HUDEP-2 (cell line): Measurements from ENCODE around the gene MIOX.
"Not testable (repeated sequence)": the region's sequence is repeated elsewhere in the genome, so short reads cannot be mapped to it uniquely, and the experiment has no call there.

Experiments used
- DNase-seq, 76 experiments: peaks; one replicate each; lab custom pipeline; 2025; ENCODE audit not compliant: unreplicated experiment in 76 of 76; lab: John Stamatoyannopoulos, UW

The MIOX gene

DNA sequence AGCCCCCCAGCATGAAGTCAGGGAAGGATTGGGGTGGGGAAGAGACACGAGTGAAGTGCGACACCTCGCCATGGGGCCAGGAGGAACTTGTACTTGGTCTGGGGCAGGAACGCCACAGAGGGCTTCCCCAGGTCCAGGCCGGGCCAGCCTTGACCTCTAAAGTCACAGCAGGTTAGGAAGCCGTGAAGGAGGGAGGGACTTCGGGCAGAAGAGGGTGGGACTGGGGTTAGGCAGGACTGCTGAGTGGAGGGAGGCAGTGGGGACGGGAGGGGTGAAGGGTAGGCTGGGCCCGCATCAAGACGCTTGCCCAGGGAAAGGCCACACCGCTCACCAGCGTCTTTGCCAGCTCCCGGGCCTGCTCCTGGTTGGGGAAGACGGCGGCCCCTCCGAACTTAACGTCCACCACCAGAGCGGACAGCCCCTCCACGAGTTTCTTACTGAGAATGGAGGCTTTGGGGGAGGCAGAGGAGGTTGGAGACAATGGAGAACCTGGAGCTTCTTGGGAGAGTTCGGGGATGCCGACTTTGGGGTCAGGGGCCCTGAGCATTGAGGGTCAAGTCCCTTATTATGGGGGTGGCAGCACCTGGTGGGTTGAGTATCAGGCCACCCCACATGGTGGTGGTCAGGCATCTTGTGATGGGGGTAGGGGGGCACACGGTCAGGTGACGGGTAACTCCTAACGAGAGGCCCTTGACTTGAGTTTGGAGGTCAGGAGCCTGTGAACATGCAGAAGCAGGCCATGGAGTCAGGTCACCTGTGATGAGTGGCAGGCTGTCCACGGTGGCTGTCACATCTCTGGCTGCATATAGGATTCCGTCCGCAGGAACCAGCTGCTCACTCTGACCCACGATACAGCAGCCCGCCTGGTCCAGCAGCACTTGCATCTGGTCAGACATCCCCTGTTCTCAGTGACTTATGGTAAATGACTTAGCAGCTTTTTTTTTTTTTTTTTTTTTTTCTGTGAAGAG is 40.5 kb downstream of the MIOX start:
- peak in 61 of 76 experiments; percentile 14 to 82 (median 52) for DNase-seq

- no peak for DNase-seq
Measured at GRCh38 chr22:50527921-50528681, 41.4 kb downstream of the MIOX start.

DNA sequence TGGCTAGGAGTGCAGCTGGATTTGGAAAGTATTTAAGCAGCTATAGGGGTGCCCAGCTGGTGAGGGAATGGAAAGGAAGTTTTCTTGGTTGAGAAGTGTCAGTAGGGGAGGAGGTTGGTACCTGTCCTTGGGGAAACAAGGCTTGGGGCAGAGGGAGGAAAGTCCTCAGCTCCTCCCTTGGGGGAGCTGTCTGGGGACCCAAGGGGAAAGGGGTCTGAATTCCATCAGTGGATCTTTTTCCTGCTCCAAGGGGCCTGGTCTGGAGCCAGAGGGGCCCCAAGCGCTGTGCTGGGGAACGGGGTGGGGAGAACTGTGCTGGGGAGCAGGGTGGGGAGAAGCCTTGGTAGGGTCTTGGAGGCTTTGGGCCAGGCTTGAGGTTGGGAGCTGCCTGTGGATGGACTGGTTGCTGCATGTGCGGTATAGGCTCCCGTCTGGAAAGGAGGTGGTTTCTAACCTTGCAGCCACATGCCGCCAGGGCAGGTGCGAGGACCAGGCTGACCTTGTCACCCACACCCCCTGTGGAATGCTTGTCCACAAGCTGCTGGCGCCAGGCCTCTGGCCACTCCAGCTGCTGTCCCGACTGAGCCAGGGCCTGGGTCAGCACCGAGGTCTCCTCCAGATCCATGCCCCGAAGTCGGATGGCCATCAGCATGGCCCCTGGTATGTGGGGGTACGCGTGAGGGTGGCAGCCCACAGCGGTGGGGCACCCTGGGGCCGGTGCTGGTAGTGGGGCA is 42.2 kb downstream of the MIOX start:
- DNase-seq: no peak

- DNase-seq: no peak
Measured at GRCh38 chr22:50529416-50529896, 42.8 kb downstream of the MIOX start.

GRCh38 chr22:50529897-50530579 is 43.4 kb downstream of the MIOX start, which contains the start of gene TYMP:
Gene TYMP (minus strand): TSS chr22:50530012. CDS start chr22:50529709, 303 bp downstream.
- peak in 63 of 76 experiments; percentile 11 to 76 (median 49) for DNase-seq

DNA sequence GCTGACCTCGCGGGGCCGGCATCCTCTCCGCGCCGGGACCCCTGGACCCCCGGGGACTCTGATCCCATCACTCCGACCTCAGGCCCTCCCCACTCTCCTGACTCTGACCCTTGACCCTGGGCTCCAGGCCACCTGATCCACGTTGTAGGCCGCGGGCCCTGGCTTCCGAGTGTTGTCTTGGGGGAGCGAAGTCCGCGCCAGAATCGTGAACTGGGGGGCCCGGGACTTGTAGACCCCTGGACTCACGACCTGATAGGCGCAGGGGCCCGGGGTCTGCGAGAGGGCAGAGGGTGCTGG is 43.9 kb downstream of the MIOX start:
- peak in 5 of 76 experiments; percentile 43 to 58 (median 53) for DNase-seq

- DNase-seq: peak in 61 of 76 experiments; percentile 14 to 76 (median 55)
Measured at GRCh38 chr22:50530877-50531545, 44.4 kb downstream of the MIOX start.

DNA sequence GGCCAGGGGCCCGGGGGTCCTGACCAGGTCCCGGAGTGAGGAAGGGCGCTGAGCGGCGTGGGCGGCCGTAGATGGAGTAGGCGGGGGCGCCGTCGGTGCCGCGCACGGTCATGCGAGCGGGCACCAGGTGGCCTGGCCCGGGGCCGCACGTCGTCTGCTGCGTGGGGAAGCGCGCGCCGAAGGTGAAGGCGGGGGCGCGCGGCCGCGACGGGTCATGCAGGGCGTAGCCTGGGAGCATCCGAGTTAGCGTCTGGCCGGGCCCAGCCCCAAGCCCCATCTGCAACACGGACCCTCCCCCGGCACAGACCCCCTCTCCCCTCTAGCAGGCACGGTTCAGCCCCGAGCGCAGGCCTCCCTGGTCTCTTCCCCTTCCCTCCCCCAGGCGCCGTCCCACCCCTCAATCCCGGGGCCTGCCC is 44.9 kb downstream of the MIOX start:
- peak in 4 of 76 experiments; percentile 18 to 32 (median 24) for DNase-seq

DNA sequence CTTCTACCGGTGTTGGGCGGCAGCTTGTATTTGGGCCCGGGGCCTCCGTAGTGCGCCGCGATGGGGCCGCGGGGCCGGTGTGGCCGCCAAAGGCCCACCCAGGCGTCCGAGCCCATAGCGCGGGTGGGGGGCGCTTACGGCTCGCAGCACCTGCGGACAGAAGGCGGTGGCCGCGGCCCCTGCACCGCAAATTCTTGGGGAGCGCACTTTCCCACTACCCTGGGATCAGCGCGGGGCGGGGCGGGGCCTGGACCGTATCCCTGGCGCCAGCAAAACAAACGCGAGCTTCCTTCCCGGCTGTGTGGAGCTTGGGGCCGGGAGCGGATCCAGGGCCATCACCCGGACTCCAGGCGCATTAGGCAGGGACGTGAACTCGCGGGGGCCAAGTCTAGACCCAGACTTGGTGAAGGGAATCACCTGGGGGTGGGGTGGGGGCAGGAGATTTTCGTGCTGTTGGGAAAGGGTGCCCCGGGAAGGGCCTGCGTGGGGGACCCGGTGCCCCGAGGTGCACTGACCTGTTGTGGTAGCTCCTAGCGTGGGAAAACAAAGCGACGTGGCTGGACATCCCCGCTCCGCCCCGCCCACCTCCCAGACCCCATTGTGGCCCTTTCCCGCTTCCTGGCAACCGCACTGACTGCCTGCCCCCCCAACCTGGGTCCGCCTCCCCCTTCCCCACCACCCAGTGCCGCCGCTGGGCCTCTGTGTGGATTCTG is 45.5 kb downstream of the MIOX start:
- DNase-seq: no peak

DNA sequence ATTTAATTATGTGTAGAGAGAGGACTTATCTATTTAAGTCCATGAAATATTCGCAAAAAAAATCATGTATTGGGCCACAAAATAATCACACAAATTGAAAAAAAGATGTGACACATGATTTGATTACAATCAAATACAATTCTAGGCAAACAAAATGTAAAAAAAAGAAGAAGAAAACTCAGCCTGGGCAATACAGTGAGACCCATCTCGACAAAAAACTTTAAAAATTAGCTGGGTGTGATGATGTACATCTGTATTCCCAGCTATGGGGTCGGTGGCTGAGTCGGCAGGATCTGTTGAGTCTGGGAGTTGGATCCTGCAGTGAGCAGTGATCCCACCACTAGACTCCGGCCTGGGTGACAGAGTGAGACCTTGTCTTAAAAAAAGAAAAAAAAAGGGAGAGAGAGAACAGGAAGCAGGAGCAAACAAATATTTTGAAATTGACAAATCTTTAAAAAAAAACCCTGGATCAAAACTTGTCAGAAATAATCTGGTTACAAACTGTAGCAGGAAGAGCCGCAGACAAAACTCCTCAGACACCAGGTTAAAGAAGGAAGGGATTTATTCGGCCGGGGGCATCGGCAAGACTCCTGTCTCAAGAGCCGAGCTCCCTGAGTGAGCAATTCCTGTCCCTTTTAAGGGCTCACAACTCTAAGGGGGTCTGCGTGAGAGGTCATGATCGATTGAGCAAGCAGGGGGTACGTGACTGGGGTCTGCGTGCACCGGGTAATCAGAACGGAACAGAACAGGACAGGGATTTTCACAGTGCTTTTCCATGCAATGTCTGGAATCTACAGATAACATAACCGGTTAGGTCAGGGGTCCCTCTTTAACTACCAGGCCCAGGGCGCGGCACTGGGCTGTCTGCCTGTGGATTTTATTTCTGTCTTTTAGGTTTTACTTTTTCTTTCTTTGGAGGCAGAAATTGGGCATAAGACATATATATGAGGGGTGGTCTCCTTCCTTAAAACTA is 46.5 kb downstream of the MIOX start:
- no peak for DNase-seq

- DNase-seq: not testable (repeated sequence)
Measured at GRCh38 chr22:50533856-50534711, 47.4 kb downstream of the MIOX start.

- no peak for DNase-seq
Measured at GRCh38 chr22:50535113-50535512, 48.5 kb downstream of the MIOX start.

- no peak for DNase-seq
Measured at GRCh38 chr22:50536226-50536625, 49.6 kb downstream of the MIOX start.

GRCh38 chr22:50537765-50538164 is 51.1 kb downstream of the MIOX start:
- DNase-seq: no peak
